HG02623 (cell line): ENCODE data around the gene PCDHB13.

Source experiments
- ATAC-seq: cut with Tn5 transposase; IDR thresholded peaks from one replicate; pipeline ENCODE4 v1.9.1; 2021; ENCODE audit warnings: moderate library complexity; ENCODE audit not compliant: unreplicated experiment

The PCDHB13 gene

DNA sequence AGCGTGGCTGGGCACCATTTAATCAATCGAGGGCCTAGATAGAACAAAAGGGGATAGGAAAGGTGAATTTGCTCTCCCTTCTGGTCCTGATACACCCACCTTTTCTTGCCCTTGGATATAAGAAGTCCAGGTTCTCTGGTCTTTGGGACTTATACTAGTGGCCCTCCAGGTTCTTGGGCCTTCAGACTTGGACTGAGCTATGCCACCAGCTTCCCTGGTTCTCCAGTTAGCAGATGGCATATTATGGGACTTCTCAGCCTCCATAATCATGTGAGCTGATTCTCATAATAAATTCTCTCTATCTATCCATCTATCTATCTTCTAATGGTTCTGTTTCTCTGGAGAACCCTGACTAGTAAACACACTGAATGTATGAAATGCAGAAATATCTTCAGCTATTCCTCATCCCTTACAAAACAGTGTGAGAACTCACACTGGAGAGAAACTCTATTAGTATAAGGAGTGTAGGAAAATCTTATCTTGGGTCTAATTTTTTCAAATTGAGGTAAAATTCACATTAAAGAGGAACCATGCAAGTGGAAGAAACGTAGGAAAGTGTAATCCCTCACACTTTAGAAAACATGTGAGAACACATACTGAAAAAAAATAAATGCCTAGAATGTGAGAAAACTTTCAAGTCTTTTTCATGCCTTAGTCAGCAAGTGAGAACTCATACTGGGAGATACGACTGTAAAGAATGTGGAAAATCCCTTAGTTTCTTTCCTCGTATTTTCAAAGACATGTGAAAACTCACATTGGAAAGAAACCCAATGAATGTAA is 46.9 kb downstream of the PCDHB13 start:
- ATAC-seq, result no peak

- no peak for ATAC-seq
Measured at GRCh38 chr5:141261238-141261546, 47.5 kb downstream of the PCDHB13 start.
